ENCODE measurements around the gene ZFYVE27.
A peak's percentile ranks its signal among the peaks of the same experiment; 100 is the strongest.

GRCh38 chr10:97762816-97763215 is 25.9 kb downstream of the ZFYVE27 start:
- TF ChIP-seq CTCF (IDR thresholded peaks at IDR 0.05): no peak
- TF ChIP-seq POLR2A (IDR thresholded peaks at IDR 0.05): peak in 1 of 3 donors; percentile 47

All from body of pancreas (tissue), 4 donors.